Progenitor cell of endocrine pancreas (in vitro differentiated cells): Measurements from ENCODE around the gene PTBP1. TPM values are rescaled to one million over a fixed set of nuclear protein-coding genes. Genes with fewer than 3 reads are reported as not detected.

Experiments
- DNase-seq: peaks from one replicate; pipeline ENCODE4 v3.0.0; 2021; ENCODE audit warnings: low spot score; ENCODE audit not compliant: unreplicated experiment
- H3K27ac Mint-ChIP-seq: 2 replicates; pipeline ENCODE4 v1.8.0; 2021; ENCODE audit warnings: mild to moderate bottlenecking, moderate library complexity, mixed read lengths
- H3K27me3 Mint-ChIP-seq: 2 replicates; pipeline ENCODE4 v1.8.0; 2021; ENCODE audit warnings: mixed read lengths
- H3K36me3 Mint-ChIP-seq: 2 replicates; pipeline ENCODE4 v1.8.0; 2022; ENCODE audit warnings: mixed read lengths; ENCODE audit not compliant: insufficient read depth
- H3K4me1 Mint-ChIP-seq: 2 replicates; pipeline ENCODE4 v1.8.0; 2021; ENCODE audit warnings: low read depth, mixed read lengths
- H3K4me3 Mint-ChIP-seq: 2 replicates; pipeline ENCODE4 v1.8.0; 2021; ENCODE audit warnings: low read depth, mild to moderate bottlenecking, moderate library complexity, mixed read lengths
- H3K9me3 Mint-ChIP-seq: 2 replicates; pipeline ENCODE4 v1.8.0; 2021; ENCODE audit warnings: low read depth, mixed read lengths
- total RNA-seq: library from RNA; stranded (reverse); gene quantifications from 2 replicates; pipeline ENCODE4 v1.2.1, GENCODE V29; 2021
- TF ChIP-seq, protein P1 (sequence below): fragments of 200-600 bp; sonication (generic); IDR thresholded peaks from one replicate; pipeline ENCODE4 v1.5.0; 2021; ENCODE audit warnings: antibody characterized with exemption, mild to moderate bottlenecking; ENCODE audit not compliant: unreplicated experiment

The PTBP1 gene
- total RNA-seq, 1 donor from 2014 or later: 500 TPM

DNA sequence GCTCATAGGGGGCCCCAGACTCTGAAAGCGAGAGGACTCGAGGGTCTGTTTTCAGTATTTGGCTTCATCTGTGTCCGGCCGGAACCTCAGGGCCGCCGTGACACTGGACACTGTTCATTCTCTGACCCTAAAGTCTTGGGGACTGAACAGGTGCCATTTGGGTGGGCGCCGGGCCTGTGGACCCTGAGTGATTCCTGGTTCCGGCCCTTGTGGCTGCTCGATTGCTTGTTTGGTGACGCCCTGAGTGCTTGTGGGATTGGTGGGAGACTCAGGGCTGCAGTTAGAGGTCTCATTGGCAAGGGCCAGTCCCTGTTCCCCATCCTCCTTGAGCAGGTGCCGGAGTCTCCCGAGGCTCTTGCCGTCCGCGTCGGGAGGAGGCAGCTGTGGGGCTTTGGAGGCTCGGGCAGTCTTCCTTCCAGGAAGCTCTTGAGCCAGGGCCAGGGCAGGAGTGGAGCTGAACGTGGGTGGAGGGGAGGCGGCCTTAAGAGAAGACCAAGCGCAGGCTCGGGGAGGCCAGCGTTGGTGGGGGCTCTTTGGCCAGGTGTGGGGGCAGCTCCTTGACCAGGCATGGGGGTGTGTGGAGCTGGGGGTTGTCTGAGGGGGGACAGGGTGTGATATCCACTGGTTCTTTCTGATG is 4.7 kb downstream of the PTBP1 start:
- Mint-ChIP-seq H3K36me3 (peaks cover 16% of the 10 kb centered on the region), H3K9me3 (no peaks in the 10 kb centered on the region), H3K4me1 (peaks cover 32% of the 10 kb centered on the region), H3K27me3 (no peaks in the 10 kb centered on the region), H3K4me3 (no peak overlapping the region), H3K27ac (peak overlapping the region; percentile 94)
- no peak for DNase-seq
- TF ChIP-seq, protein P1, sequence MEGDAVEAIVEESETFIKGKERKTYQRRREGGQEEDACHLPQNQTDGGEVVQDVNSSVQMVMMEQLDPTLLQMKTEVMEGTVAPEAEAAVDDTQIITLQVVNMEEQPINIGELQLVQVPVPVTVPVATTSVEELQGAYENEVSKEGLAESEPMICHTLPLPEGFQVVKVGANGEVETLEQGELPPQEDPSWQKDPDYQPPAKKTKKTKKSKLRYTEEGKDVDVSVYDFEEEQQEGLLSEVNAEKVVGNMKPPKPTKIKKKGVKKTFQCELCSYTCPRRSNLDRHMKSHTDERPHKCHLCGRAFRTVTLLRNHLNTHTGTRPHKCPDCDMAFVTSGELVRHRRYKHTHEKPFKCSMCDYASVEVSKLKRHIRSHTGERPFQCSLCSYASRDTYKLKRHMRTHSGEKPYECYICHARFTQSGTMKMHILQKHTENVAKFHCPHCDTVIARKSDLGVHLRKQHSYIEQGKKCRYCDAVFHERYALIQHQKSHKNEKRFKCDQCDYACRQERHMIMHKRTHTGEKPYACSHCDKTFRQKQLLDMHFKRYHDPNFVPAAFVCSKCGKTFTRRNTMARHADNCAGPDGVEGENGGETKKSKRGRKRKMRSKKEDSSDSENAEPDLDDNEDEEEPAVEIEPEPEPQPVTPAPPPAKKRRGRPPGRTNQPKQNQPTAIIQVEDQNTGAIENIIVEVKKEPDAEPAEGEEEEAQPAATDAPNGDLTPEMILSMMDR: no peak

DNA sequence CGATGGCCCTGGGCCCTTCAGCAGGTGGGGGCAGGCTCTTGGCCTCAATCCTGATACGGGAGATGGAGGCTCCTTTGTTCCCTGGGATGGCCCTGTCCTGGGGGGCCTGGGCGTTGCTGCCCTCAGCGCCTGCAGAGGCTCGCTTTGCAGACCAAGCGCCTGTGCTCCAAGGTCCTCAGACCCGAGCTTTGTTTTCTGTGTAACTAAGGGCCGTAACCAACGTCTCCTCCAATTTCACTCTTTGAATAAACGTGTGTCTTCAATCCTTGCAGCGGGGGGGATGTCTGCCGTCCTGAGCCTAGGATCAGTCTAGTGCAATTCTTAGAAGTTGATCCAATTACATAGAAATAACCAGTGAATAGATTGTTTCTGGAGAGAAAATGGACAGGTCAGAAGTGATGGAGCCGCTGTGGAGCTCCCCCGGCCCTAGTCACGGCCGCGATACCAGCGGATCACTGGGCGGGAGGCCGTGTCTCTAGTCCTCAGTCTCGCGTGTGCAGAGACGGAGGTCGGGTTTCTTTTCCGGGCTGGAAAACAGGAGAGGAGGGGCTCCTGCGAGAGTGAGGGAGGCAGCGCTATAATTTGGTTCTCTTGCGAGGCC is 5.3 kb downstream of the PTBP1 start:
- Mint-ChIP-seq H3K36me3 (peaks cover 22% of the 10 kb centered on the region), H3K4me3 (peak overlapping the region; percentile 40), H3K27ac (peak overlapping the region; percentile 94), H3K4me1 (peaks cover 35% of the 10 kb centered on the region), H3K27me3 (no peaks in the 10 kb centered on the region), H3K9me3 (no peaks in the 10 kb centered on the region)
- TF ChIP-seq, protein P1: no peak
- DNase-seq: no peak

DNA sequence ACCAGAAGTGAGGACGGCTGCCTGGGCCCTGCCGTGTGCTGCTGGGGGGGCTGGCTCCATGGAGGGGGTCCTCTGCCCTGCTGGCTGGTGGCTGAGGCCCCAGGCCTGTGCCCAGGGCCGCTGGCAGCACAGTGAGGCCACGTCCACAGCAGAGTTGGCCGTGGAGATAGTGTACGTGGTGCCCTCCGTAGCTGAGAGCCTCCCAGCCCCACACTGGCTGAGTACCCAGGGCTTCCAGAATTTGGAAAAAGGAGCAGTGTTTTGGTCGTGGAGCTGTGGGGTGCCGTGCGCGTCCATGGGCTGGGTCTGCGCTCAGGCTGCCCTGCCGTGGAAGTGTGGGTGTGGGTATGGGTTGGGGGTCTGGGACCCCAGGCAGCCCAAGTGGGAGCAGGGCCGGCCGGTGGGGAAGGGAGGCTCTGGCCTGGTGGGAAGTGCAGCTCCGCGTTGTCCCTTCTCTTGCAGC is 5.9 kb downstream of the PTBP1 start:
- no peak for DNase-seq
- peak overlapping the region; percentile 74 for H3K27ac Mint-ChIP-seq
- H3K4me1 Mint-ChIP-seq: peaks cover 35% of the 10 kb centered on the region
- TF ChIP-seq, protein P1: no peak
- no peak overlapping the region for H3K4me3 Mint-ChIP-seq
- peaks cover 26% of the 10 kb centered on the region for H3K36me3 Mint-ChIP-seq
- H3K27me3 Mint-ChIP-seq: no peaks in the 10 kb centered on the region
- H3K9me3 Mint-ChIP-seq: no peaks in the 10 kb centered on the region

DNA sequence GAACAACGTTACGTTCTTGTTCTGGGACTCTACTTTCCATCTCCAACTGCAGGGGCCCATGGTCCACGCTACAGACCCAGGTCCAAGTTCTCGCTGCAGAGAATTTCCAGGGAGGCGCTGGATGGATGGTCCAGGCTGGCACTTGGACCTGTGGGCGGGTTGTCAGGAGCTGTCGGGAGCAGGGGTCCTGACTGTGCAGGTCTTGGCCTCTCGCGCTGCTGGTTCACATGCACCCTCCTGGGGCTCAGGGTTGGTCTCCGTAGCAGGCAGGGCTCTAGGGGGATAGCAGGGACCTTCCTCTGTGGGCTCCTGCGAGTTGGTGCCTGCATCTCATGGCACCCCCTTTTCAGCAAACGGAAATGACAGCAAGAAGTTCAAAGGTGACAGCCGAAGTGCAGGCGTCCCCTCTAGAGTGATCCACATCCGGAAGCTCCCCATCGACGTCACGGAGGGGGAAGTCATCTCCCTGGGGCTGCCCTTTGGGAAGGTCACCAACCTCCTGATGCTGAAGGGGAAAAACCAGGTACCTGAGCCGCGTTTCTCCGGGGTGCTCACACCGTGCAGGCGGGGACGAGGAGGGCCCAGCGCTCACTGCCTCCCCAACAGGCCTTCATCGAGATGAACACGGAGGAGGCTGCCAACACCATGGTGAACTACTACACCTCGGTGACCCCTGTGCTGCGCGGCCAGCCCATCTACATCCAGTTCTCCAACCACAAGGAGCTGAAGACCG is 6.6 kb downstream of the PTBP1 start:
- peaks cover 35% of the 10 kb centered on the region for H3K4me1 Mint-ChIP-seq
- no peak overlapping the region for H3K4me3 Mint-ChIP-seq
- H3K27me3 Mint-ChIP-seq: no peaks in the 10 kb centered on the region
- no peaks in the 10 kb centered on the region for H3K9me3 Mint-ChIP-seq
- H3K27ac Mint-ChIP-seq: peak overlapping the region; percentile 74
- TF ChIP-seq, protein P1: no peak
- H3K36me3 Mint-ChIP-seq: peaks cover 26% of the 10 kb centered on the region
- no peak for DNase-seq

DNA sequence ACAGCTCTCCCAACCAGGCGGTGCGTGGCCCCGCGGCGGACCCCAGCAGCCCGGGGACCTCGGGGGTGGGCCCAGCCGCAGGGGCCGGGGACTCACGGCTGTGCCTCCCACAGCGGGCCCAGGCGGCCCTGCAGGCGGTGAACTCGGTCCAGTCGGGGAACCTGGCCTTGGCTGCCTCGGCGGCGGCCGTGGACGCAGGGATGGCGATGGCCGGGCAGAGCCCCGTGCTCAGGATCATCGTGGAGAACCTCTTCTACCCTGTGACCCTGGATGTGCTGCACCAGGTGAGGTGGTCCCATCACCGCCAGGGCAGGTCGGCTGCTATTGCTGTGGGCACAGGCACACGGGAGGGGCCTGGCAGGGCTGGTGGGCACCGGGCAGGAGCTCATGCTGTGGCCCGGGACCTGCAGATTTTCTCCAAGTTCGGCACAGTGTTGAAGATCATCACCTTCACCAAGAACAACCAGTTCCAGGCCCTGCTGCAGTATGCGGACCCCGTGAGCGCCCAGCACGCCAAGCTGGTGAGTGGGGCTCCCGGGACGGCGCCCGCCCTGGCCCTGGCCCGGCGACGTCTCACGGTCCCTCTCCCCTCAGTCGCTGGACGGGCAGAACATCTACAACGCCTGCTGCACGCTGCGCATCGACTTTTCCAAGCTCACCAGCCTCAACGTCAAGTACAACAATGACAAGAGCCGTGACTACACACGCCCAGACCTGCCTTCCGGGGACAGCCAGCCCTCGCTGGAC is 7.3 kb downstream of the PTBP1 start:
- no peak for DNase-seq
- no peak overlapping the region for H3K27ac Mint-ChIP-seq
- no peaks in the 10 kb centered on the region for H3K9me3 Mint-ChIP-seq
- H3K4me3 Mint-ChIP-seq: no peak overlapping the region
- no peaks in the 10 kb centered on the region for H3K27me3 Mint-ChIP-seq
- peaks cover 28% of the 10 kb centered on the region for H3K4me1 Mint-ChIP-seq
- peaks cover 24% of the 10 kb centered on the region for H3K36me3 Mint-ChIP-seq
- TF ChIP-seq, protein P1: no peak
